Gastroesophageal sphincter (tissue), 4 donors: ENCODE measurements around the gene CDK7. TPM values are rescaled to one million over a fixed set of nuclear protein-coding genes. Genes with fewer than 3 reads are reported as not detected.

Source experiments
- ATAC-seq: fragments of 150-250 bp; one replicate; pipeline ENCODE4 v1.9.1; 2016; ENCODE audit warnings: mild to moderate bottlenecking, moderate library complexity
- H3K27ac ChIP-seq, 4 donors: fragments of 200-600 bp; sonication (generic) in 3 of 4; 1 replicate in 3 of 4; 2 replicates in 1 of 4; pipeline ENCODE4 v1.5.1; 2016 to 2019
- H3K27me3 ChIP-seq: fragments of 200-600 bp; sonication (generic); one replicate; pipeline ENCODE4 v1.5.1; 2019
- H3K36me3 ChIP-seq, 2 donors: fragments of 200-600 bp; sonication (generic); one replicate each; pipeline ENCODE4 v1.5.1; 2019; ENCODE audit warnings: control low read depth in 1 of 2
- H3K4me1 ChIP-seq, 3 donors: fragments of 200-600 bp; sonication (generic); 1 replicate in 2 of 3; 2 replicates in 1 of 3; pipeline ENCODE4 v1.5.1; 2016 to 2019; ENCODE audit warnings: control low read depth in 2 of 3
- H3K4me3 ChIP-seq, 2 donors: fragments of 200-600 bp; sonication (generic); one replicate each; pipeline ENCODE4 v1.5.1; 2019; ENCODE audit warnings: mild to moderate bottlenecking in 1 of 2, moderate library complexity in 1 of 2
- H3K9me3 ChIP-seq, 3 donors: fragments of 200-600 bp; sonication (generic); one replicate each; pipeline ENCODE4 v1.5.1; 2017 to 2019; ENCODE audit warnings: control low read depth in 2 of 3
- EP300 ChIP-seq: sonication (generic); formaldehyde crosslinking; IDR thresholded peaks from one replicate; pipeline ENCODE4 v1.6.1; 2017; ENCODE audit warnings: antibody characterized with exemption, mild to moderate bottlenecking
- POLR2A ChIP-seq, 2 donors: fragments of 450-650 bp; IDR thresholded peaks; one replicate each; pipeline ENCODE4 v1.6.1; 2017; ENCODE audit warnings: antibody characterized with exemption in 2 of 2, mild to moderate bottlenecking in 2 of 2, moderate library complexity in 1 of 2
- POLR2AphosphoS5 ChIP-seq: sonication (generic); formaldehyde crosslinking; IDR thresholded peaks from one replicate; pipeline ENCODE4 v1.6.1; 2017; ENCODE audit warnings: antibody characterized with exemption
- WGBS, 2 donors: methylation state at CpG; one replicate each; pipeline ENCODE4 v1.1.5; 2018; ENCODE audit warnings: low coverage in 1 of 2; 5-methylcytosine and 5-hydroxymethylcytosine counted together
- total RNA-seq, 4 donors: library from RNA; depleted of rRNA; stranded (reverse); fragments of >200 nt; gene quantifications; one replicate each; pipeline ENCODE4 v1.1.0, GENCODE V29; 2016
- TF ChIP-seq, protein P1 (sequence below), 4 experiments: fragments of 200-600 bp in 2 of 4; fragments of 450-650 bp in 2 of 4; sonication (generic) in 1 of 4; IDR thresholded peaks; one replicate each; pipeline ENCODE4 v1.5.1; 2017 to 2019; ENCODE audit warnings: antibody characterized with exemption in 4 of 4, mild to moderate bottlenecking in 2 of 4, moderate library complexity in 2 of 4

CDK7 gene
- total RNA-seq, 4 donors from 2014 or later = 14.7 to 26.3 (median 22.5) TPM

DNA sequence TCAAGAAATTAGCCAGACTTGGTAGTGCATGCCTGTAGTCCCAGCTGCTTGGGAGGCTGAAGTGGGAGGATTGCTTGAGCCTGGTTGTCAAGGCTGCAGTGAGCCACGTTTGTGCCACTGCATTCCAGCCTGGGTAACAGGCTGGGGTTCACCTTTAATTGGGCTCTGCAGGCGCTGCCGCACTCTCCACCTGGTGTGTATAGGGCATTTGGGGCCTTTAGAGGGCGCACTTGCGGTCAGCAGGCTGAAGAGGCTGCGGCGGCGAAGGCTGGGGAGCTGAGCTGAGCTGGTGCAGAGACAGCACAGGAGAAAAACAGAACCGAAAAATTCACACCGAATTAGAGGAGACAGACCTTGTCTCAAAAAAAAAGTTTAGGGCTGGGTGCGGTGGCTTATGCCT lies 31.2 kb downstream of the CDK7 start:
- 71 to 75% methylated on average over 5 to 11 of the region's 11 CpGs for WGBS, 2 donors
- Histone ChIP-seq H3K27me3 (no peaks in the 10 kb centered on the region), H3K4me3 (no peak overlapping the region), H3K36me3 (peaks cover 5 to 93% of the 10 kb centered on the region in 2 donors), H3K9me3 (no peaks in the 10 kb centered on the region), H3K4me1 (no peaks in the 10 kb centered on the region), H3K27ac (no peak overlapping the region)
- TF ChIP-seq EP300 (no peak), POLR2A (IDR thresholded peaks at IDR 0.05) (no peak), POLR2AphosphoS5 (no peak)
- TF ChIP-seq, protein P1, sequence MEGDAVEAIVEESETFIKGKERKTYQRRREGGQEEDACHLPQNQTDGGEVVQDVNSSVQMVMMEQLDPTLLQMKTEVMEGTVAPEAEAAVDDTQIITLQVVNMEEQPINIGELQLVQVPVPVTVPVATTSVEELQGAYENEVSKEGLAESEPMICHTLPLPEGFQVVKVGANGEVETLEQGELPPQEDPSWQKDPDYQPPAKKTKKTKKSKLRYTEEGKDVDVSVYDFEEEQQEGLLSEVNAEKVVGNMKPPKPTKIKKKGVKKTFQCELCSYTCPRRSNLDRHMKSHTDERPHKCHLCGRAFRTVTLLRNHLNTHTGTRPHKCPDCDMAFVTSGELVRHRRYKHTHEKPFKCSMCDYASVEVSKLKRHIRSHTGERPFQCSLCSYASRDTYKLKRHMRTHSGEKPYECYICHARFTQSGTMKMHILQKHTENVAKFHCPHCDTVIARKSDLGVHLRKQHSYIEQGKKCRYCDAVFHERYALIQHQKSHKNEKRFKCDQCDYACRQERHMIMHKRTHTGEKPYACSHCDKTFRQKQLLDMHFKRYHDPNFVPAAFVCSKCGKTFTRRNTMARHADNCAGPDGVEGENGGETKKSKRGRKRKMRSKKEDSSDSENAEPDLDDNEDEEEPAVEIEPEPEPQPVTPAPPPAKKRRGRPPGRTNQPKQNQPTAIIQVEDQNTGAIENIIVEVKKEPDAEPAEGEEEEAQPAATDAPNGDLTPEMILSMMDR (IDR thresholded peaks at IDR 0.05) = no peak
- no peak for ATAC-seq

DNA sequence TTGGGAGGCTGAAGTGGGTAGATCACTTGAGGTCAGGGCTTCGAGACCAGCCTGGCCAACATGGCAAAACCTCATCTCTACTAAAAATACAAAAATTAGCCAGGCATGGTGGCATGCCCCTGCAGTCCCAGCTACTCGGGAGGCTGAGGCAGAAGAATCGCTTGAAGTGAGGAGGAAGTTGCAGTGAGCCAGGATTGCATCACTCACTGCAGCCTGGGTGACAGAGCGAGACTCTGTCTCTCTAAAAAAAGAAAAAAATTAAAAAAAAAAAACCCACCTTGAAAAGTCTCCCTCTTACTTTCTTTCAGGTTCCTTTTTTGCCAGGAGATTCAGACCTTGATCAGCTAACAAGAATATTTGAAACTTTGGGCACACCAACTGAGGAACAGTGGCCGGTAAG lies 34.2 kb downstream of the CDK7 start:
- no peaks in the 10 kb centered on the region for H3K4me1 ChIP-seq
- H3K4me3 ChIP-seq = no peak overlapping the region
- no peaks in the 10 kb centered on the region for H3K9me3 ChIP-seq
- 90 to 94% methylated on average over 3 to 4 of the region's 5 CpGs for WGBS, 2 donors
- H3K36me3 ChIP-seq = peaks cover 0 to 88% of the 10 kb centered on the region in 2 donors
- TF ChIP-seq POLR2A (IDR thresholded peaks at IDR 0.05) (no peak), POLR2AphosphoS5 (no peak), EP300 (no peak)
- TF ChIP-seq, protein P1 (IDR thresholded peaks at IDR 0.05) = no peak
- no peak overlapping the region for H3K27ac ChIP-seq
- no peaks in the 10 kb centered on the region for H3K27me3 ChIP-seq
- ATAC-seq = no peak

DNA sequence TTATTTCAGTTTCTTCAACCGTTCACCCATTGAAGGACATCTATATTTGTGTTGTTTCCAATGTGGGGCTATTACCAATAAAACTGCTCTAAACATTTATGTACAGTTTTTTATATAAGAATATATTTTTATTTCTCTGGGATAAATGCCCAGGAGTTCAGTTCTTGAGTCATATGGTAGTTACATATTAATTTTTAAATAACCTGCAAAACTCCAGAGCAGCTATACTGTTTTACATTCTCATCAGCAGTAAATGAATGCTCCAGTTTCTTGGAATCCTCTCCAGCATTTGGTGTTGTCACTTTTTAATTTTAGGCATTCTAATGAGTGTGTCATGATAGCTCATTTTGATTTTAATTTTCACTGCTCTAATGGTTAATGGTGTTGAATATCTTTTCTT lies 36.2 kb downstream of the CDK7 start:
- Histone ChIP-seq H3K4me1 (no peaks in the 10 kb centered on the region), H3K9me3 (no peaks in the 10 kb centered on the region), H3K4me3 (no peak overlapping the region), H3K36me3 (peaks cover 0 to 85% of the 10 kb centered on the region in 2 donors), H3K27ac (no peak overlapping the region), H3K27me3 (no peaks in the 10 kb centered on the region)
- no peak for ATAC-seq
- 71 to 86% methylated on average over 1 of the region's 1 CpG for WGBS, 2 donors
- no peak for TF ChIP-seq POLR2A (IDR thresholded peaks at IDR 0.05)
- TF ChIP-seq, protein P1 (IDR thresholded peaks at IDR 0.05) = no peak
- no peak for TF ChIP-seq EP300
- no peak for TF ChIP-seq POLR2AphosphoS5

DNA sequence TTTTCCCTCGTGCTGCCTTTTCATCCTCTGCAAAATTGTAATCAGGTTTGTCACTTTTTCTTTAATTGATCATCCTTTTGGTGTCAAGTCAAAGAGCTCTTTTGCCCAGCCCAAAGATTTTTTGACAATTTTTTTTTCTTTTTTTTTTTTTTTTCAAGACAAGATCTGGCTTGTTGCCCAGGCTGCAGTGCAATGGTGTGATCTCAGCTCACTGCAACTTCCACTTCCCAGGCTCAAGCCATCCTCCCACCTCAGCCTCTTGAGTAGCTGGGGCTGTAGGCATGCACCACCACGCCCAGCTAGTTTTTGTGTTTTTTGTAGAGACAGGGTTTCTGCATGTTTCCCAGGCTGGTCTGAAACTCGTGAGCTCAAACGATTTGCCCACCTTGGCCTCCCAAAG lies 36.7 kb downstream of the CDK7 start:
- Histone ChIP-seq H3K4me3 (no peak overlapping the region), H3K36me3 (peaks cover 0 to 85% of the 10 kb centered on the region in 2 donors), H3K27ac (no peak overlapping the region), H3K9me3 (no peaks in the 10 kb centered on the region), H3K4me1 (peaks cover 0 to 3% (median 2%) of the 10 kb centered on the region in 3 donors), H3K27me3 (no peaks in the 10 kb centered on the region)
- 67 to 72% methylated on average over 4 of the region's 4 CpGs for WGBS, 2 donors
- no peak for TF ChIP-seq POLR2A (IDR thresholded peaks at IDR 0.05)
- no peak for ATAC-seq

DNA sequence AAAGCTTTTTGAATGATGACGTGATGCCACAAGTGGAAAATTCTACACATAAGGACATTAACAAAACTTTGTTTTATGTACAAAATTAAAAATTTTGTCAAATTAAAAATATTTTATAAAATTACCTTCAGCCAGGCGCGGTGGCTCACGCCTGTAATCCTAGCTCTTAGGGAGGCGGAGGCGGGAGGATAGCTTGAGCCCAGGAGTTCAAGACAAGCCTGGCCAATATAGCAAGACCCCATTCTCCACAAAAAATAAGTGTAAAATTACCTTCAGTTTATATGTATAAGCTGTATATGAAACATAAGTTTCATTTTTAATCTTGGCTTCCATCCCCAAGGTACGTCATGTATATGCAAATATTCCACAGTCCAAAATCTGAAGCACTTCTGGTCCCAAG lies 40.9 kb downstream of the CDK7 start:
- H3K4me1 ChIP-seq = peaks cover 0 to 6% (median 3%) of the 10 kb centered on the region in 3 donors
- peaks cover 0 to 91% of the 10 kb centered on the region in 2 donors for H3K36me3 ChIP-seq
- WGBS, 2 donors = 94 to 98% methylated on average over 2 to 7 of the region's 7 CpGs

More for the DNA sequence above, 40.9 kb downstream of the CDK7 start:
- TF ChIP-seq, protein P1 (IDR thresholded peaks at IDR 0.05) = no peak
- TF ChIP-seq POLR2A (IDR thresholded peaks at IDR 0.05) (no peak), EP300 (no peak), POLR2AphosphoS5 (no peak)
- Histone ChIP-seq H3K9me3 (no peaks in the 10 kb centered on the region), H3K27ac (peak overlapping the region in 2 of 4 donors; percentile 66 to 70), H3K4me3 (no peak overlapping the region), H3K27me3 (no peaks in the 10 kb centered on the region)
- no peak for ATAC-seq
